GM23338 (cell line): ENCODE data around the gene CHAT. TPM values are rescaled to one million over a fixed set of nuclear protein-coding genes. Genes with fewer than 3 reads are reported as not detected.

Experiments used
- ATAC-seq: fragments of 200-7000 bp; cut with Tn5 transposase; 3 replicates; pipeline ENCODE4 v1.9.1; 2020
- DNase-seq: peaks from one replicate; pipeline ENCODE4 v3.0.0-alpha.2; 2015; ENCODE audit warnings: low spot score
- H2AFZ ChIP-seq: fragments of 200-600 bp; sonication (generic); 2 replicates; pipeline ENCODE4 v1.8.0; 2016; ENCODE audit warnings: antibody characterized with exemption, mild to moderate bottlenecking, moderate library complexity
- H3F3A ChIP-seq: fragments of 200-600 bp; sonication (generic); replicated peaks from 2 replicates; pipeline ENCODE4 v1.8.0; 2017; ENCODE audit warnings: antibody characterized with exemption, mixed run types, low read depth
- H3K27ac ChIP-seq: fragments of 200-600 bp; sonication (generic); 2 replicates; pipeline ENCODE4 v1.6.1; 2016; ENCODE audit warnings: low read depth
- H3K27me3 ChIP-seq: fragments of 200-600 bp; sonication (generic); 2 replicates; pipeline ENCODE4 v1.8.0; 2016; ENCODE audit warnings: mild to moderate bottlenecking, mixed run types, moderate library complexity; ENCODE audit not compliant: insufficient read depth
- H3K36me3 ChIP-seq: fragments of 200-600 bp; sonication (generic); 2 replicates; pipeline ENCODE4 v1.8.0; 2016; ENCODE audit warnings: mild to moderate bottlenecking; ENCODE audit not compliant: insufficient read depth
- H3K4me1 ChIP-seq: fragments of 200-600 bp; sonication (generic); 2 replicates; pipeline ENCODE4 v1.8.0; 2016; ENCODE audit warnings: mild to moderate bottlenecking, moderate library complexity; ENCODE audit not compliant: insufficient read depth
- H3K4me2 ChIP-seq: fragments of 200-600 bp; sonication (generic); 2 replicates; pipeline ENCODE4 v1.7.1; 2017; ENCODE audit warnings: mixed run types
- H3K4me3 ChIP-seq: fragments of 200-600 bp; sonication (generic); 2 replicates; pipeline ENCODE4 v1.6.1; 2016; ENCODE audit warnings: mixed run types
- H3K79me2 ChIP-seq: fragments of 200-600 bp; sonication (generic); replicated peaks from 2 replicates; pipeline ENCODE4 v1.8.0; 2017; ENCODE audit warnings: mild to moderate bottlenecking; ENCODE audit not compliant: insufficient read depth
- H3K9me2 ChIP-seq: fragments of 200-600 bp; sonication (generic); 2 replicates; pipeline ENCODE4 v1.8.0; 2017; ENCODE audit not compliant: insufficient read depth
- H4K20me1 ChIP-seq: fragments of 200-600 bp; sonication (generic); replicated peaks from 2 replicates; pipeline ENCODE4 v1.8.0; 2017; ENCODE audit warnings: mild to moderate bottlenecking; ENCODE audit not compliant: insufficient read depth
- H3K27ac Mint-ChIP-seq: 2 replicates; pipeline ENCODE4 v1.8.0; 2020; ENCODE audit warnings: inconsistent platforms, mild to moderate bottlenecking, moderate library complexity, mixed read lengths
- H3K27me3 Mint-ChIP-seq: 3 replicates; pipeline ENCODE4 v1.8.0; 2022; ENCODE audit warnings: low read depth, mild to moderate bottlenecking, moderate library complexity, mixed read lengths, inconsistent platforms; ENCODE audit not compliant: insufficient read depth, poor library complexity
- H3K36me3 Mint-ChIP-seq: 3 replicates; pipeline ENCODE4 v1.8.0; 2021; ENCODE audit warnings: low read depth, mild to moderate bottlenecking, inconsistent platforms, moderate library complexity, mixed read lengths
- H3K4me1 Mint-ChIP-seq: 3 replicates; pipeline ENCODE4 v1.8.0; 2020; ENCODE audit warnings: mild to moderate bottlenecking, inconsistent platforms, mixed read lengths
- H3K4me3 Mint-ChIP-seq: 3 replicates; pipeline ENCODE4 v1.8.0; 2021; ENCODE audit warnings: moderate library complexity, mild to moderate bottlenecking, inconsistent platforms, mixed read lengths
- H3K9me3 Mint-ChIP-seq: 3 replicates; pipeline ENCODE4 v1.8.0; 2020; ENCODE audit warnings: moderate library complexity, mild to moderate bottlenecking, inconsistent platforms, mixed read lengths
- CREB1 ChIP-seq: fragments of 250-450 bp; sonication (Bioruptor Pico); IDR thresholded peaks from 2 replicates; pipeline ENCODE4 v1.5.0; 2020; ENCODE audit warnings: low read depth, mild to moderate bottlenecking, moderate library complexity
- NANOG ChIP-seq: IDR thresholded peaks from 2 replicates; pipeline ENCODE4 v1.6.1; 2016; ENCODE audit warnings: antibody characterized with exemption, borderline replicate concordance
- polyA plus RNA-seq: library from polyadenylated mRNA; unstranded; fragments of >200 nt; fragmentation: Nextera tagmentation; extraction: Ambion mirVana; gene quantifications from 2 replicates; pipeline ENCODE4 v1.2.1, GENCODE V29; 2016
- total RNA-seq: library from RNA; depleted of rRNA; stranded (reverse); fragments of >200 nt; shearing (Covaris generic); gene quantifications from 2 replicates; pipeline ENCODE4 v1.2.3, GENCODE V29; 2014
- TF ChIP-seq, protein P1 (sequence below): IDR thresholded peaks from 2 replicates; pipeline ENCODE4 v1.6.1; 2016; ENCODE audit warnings: antibody characterized with exemption
- TF ChIP-seq, protein P2 (sequence below): IDR thresholded peaks from one replicate; pipeline ENCODE4 v1.6.1; 2018; ENCODE audit warnings: antibody characterized with exemption; ENCODE audit not compliant: unreplicated experiment
- TF ChIP-seq, protein P3 (sequence below), 2 experiments: fragments of 200-600 bp in 1 of 2; sonication (generic) in 1 of 2; conservative IDR thresholded peaks; 2 replicates each; pipeline versions ENCODE4 v1.5.1 to v1.6.1; 2016 to 2017; ENCODE audit warnings: antibody characterized with exemption in 2 of 2, low read depth in 2 of 2, mild to moderate bottlenecking in 2 of 2, moderate library complexity in 1 of 2
- TF ChIP-seq, protein P4 (sequence below): fragments of 250-450 bp; sonication (Bioruptor Pico); IDR thresholded peaks from 2 replicates; pipeline ENCODE4 v1.5.0; 2020; ENCODE audit warnings: mild to moderate bottlenecking, moderate library complexity

Gene CHAT
- total and polyA plus RNA-seq, 2 experiments from 2014 or later = not detected

DNA sequence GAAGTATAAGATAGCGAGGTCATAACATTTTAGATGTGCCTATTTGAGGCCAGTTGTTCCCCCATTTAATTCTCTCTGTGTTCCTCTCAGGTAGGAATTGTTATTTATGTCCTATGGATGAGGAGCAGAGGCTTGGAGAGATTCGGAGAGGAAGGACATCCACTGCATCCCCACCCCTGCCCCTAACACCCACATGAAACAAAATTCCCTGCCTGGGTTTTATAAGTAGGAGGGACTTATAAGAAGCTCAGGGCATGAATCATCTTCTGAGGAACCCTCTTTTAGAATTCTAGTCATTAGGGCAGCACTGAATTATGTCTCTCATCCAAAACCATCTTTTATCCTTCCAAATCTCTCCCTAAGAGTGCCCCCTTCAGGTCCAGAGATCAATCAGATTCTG, 5.0 kb downstream of the CHAT start:
- Histone ChIP-seq H3K36me3 (no peaks in the 10 kb centered on the region), H3F3A (no peaks in the 10 kb centered on the region), H3K9me2 (no peaks in the 10 kb centered on the region), H3K4me1 (peaks cover under 1% of the 10 kb centered on the region), H4K20me1 (no peaks in the 10 kb centered on the region; the same call in 1 of the 2 replicates), H3K79me2 (no peaks in the 10 kb centered on the region), H3K4me3 (no peak overlapping the region), H2AFZ (no peak overlapping the region), H3K27ac (no peak overlapping the region), H3K27me3 (peaks cover 56% of the 10 kb centered on the region), H3K4me2 (no peak overlapping the region)
- Mint-ChIP-seq H3K27ac (no peak overlapping the region), H3K4me3 (no peak overlapping the region), H3K9me3 (no peaks in the 10 kb centered on the region), H3K27me3 (peaks cover 64% of the 10 kb centered on the region), H3K4me1 (peaks cover 7% of the 10 kb centered on the region), H3K36me3 (no peaks in the 10 kb centered on the region)
- ATAC-seq (no peak), DNase-seq (no peak)
- TF ChIP-seq CREB1 (CRISPR knock-in tag) = no peak
- TF ChIP-seq, protein P1, sequence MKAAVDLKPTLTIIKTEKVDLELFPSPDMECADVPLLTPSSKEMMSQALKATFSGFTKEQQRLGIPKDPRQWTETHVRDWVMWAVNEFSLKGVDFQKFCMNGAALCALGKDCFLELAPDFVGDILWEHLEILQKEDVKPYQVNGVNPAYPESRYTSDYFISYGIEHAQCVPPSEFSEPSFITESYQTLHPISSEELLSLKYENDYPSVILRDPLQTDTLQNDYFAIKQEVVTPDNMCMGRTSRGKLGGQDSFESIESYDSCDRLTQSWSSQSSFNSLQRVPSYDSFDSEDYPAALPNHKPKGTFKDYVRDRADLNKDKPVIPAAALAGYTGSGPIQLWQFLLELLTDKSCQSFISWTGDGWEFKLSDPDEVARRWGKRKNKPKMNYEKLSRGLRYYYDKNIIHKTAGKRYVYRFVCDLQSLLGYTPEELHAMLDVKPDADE = no peak
- TF ChIP-seq, protein P2, sequence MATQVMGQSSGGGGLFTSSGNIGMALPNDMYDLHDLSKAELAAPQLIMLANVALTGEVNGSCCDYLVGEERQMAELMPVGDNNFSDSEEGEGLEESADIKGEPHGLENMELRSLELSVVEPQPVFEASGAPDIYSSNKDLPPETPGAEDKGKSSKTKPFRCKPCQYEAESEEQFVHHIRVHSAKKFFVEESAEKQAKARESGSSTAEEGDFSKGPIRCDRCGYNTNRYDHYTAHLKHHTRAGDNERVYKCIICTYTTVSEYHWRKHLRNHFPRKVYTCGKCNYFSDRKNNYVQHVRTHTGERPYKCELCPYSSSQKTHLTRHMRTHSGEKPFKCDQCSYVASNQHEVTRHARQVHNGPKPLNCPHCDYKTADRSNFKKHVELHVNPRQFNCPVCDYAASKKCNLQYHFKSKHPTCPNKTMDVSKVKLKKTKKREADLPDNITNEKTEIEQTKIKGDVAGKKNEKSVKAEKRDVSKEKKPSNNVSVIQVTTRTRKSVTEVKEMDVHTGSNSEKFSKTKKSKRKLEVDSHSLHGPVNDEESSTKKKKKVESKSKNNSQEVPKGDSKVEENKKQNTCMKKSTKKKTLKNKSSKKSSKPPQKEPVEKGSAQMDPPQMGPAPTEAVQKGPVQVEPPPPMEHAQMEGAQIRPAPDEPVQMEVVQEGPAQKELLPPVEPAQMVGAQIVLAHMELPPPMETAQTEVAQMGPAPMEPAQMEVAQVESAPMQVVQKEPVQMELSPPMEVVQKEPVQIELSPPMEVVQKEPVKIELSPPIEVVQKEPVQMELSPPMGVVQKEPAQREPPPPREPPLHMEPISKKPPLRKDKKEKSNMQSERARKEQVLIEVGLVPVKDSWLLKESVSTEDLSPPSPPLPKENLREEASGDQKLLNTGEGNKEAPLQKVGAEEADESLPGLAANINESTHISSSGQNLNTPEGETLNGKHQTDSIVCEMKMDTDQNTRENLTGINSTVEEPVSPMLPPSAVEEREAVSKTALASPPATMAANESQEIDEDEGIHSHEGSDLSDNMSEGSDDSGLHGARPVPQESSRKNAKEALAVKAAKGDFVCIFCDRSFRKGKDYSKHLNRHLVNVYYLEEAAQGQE = no peak
- TF ChIP-seq, protein P3, sequence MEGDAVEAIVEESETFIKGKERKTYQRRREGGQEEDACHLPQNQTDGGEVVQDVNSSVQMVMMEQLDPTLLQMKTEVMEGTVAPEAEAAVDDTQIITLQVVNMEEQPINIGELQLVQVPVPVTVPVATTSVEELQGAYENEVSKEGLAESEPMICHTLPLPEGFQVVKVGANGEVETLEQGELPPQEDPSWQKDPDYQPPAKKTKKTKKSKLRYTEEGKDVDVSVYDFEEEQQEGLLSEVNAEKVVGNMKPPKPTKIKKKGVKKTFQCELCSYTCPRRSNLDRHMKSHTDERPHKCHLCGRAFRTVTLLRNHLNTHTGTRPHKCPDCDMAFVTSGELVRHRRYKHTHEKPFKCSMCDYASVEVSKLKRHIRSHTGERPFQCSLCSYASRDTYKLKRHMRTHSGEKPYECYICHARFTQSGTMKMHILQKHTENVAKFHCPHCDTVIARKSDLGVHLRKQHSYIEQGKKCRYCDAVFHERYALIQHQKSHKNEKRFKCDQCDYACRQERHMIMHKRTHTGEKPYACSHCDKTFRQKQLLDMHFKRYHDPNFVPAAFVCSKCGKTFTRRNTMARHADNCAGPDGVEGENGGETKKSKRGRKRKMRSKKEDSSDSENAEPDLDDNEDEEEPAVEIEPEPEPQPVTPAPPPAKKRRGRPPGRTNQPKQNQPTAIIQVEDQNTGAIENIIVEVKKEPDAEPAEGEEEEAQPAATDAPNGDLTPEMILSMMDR (conservative IDR thresholded peaks at IDR 0.05; ENCODE audit: low read depth in 2 of 2) = peak in 1 of 2 experiments; percentile 19; a peak in 2 of 4 replicates

DNA sequence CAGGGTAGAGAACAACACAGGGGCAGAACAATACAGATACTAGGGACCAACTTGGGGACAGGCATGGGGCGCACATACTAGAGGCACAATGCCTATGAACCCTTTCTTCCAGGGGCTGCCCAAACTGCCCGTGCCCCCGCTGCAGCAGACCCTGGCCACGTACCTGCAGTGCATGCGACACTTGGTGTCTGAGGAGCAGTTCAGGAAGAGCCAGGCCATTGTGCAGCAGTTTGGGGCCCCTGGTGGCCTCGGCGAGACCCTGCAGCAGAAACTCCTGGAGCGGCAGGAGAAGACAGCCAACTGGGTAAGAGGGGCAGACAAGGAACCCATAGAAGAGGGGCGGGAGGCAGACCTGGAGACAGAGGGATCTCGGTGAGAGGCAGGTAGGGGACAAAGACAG, 5.8 kb downstream of the CHAT start:
- no peaks in the 10 kb centered on the region for H3K9me2 ChIP-seq
- Mint-ChIP-seq H3K27ac (no peak overlapping the region), H3K36me3 (no peaks in the 10 kb centered on the region), H3K4me1 (peaks cover 4% of the 10 kb centered on the region), H3K9me3 (no peaks in the 10 kb centered on the region), H3K4me3 (no peak overlapping the region), H3K27me3 (peaks cover 56% of the 10 kb centered on the region)
- H3K36me3 ChIP-seq = no peaks in the 10 kb centered on the region
- no peak overlapping the region for H3K4me2 ChIP-seq
- no peak overlapping the region for H2AFZ ChIP-seq
- H3K4me3 ChIP-seq = no peak overlapping the region
- H3K27ac ChIP-seq = no peak overlapping the region
- ATAC-seq (peak; percentile 73), DNase-seq (peak; percentile 68)
- H3K27me3 ChIP-seq = peaks cover 48% of the 10 kb centered on the region
- H3K79me2 ChIP-seq = no peaks in the 10 kb centered on the region
- H3F3A ChIP-seq = no peaks in the 10 kb centered on the region
- H4K20me1 ChIP-seq = no peaks in the 10 kb centered on the region; the same call in 1 of the 2 replicates
- H3K4me1 ChIP-seq = no peaks in the 10 kb centered on the region
- TF ChIP-seq, protein P3 (conservative IDR thresholded peaks at IDR 0.05; ENCODE audit: low read depth in 2 of 2) = peak; percentile 41 to 44
- TF ChIP-seq, protein P4, sequence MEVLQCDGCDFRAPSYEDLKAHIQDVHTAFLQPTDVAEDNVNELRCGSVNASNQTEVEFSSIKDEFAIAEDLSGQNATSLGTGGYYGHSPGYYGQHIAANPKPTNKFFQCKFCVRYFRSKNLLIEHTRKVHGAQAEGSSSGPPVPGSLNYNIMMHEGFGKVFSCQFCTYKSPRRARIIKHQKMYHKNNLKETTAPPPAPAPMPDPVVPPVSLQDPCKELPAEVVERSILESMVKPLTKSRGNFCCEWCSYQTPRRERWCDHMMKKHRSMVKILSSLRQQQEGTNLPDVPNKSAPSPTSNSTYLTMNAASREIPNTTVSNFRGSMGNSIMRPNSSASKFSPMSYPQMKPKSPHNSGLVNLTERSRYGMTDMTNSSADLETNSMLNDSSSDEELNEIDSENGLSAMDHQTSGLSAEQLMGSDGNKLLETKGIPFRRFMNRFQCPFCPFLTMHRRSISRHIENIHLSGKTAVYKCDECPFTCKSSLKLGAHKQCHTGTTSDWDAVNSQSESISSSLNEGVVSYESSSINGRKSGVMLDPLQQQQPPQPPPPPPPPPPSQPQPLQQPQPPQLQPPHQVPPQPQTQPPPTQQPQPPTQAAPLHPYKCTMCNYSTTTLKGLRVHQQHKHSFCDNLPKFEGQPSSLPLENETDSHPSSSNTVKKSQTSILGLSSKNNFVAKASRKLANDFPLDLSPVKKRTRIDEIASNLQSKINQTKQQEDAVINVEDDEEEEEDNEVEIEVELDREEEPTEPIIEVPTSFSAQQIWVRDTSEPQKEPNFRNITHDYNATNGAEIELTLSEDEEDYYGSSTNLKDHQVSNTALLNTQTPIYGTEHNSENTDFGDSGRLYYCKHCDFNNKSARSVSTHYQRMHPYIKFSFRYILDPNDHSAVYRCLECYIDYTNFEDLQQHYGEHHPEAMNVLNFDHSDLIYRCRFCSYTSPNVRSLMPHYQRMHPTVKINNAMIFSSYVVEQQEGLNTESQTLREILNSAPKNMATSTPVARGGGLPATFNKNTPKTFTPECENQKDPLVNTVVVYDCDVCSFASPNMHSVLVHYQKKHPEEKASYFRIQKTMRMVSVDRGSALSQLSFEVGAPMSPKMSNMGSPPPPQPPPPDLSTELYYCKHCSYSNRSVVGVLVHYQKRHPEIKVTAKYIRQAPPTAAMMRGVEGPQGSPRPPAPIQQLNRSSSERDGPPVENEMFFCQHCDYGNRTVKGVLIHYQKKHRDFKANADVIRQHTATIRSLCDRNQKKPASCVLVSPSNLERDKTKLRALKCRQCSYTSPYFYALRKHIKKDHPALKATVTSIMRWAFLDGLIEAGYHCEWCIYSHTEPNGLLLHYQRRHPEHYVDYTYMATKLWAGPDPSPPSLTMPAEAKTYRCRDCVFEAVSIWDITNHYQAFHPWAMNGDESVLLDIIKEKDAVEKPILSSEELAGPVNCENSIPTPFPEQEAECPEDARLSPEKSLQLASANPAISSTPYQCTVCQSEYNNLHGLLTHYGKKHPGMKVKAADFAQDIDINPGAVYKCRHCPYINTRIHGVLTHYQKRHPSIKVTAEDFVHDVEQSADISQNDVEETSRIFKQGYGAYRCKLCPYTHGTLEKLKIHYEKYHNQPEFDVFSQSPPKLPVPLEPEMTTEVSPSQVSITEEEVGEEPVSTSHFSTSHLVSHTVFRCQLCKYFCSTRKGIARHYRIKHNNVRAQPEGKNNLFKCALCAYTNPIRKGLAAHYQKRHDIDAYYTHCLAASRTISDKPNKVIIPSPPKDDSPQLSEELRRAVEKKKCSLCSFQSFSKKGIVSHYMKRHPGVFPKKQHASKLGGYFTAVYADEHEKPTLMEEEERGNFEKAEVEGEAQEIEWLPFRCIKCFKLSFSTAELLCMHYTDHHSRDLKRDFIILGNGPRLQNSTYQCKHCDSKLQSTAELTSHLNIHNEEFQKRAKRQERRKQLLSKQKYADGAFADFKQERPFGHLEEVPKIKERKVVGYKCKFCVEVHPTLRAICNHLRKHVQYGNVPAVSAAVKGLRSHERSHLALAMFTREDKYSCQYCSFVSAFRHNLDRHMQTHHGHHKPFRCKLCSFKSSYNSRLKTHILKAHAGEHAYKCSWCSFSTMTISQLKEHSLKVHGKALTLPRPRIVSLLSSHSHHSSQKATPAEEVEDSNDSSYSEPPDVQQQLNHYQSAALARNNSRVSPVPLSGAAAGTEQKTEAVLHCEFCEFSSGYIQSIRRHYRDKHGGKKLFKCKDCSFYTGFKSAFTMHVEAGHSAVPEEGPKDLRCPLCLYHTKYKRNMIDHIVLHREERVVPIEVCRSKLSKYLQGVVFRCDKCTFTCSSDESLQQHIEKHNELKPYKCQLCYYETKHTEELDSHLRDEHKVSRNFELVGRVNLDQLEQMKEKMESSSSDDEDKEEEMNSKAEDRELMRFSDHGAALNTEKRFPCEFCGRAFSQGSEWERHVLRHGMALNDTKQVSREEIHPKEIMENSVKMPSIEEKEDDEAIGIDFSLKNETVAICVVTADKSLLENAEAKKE (CRISPR knock-in tag) = no peak
- TF ChIP-seq NANOG = no peak
